SK-N-MC (cell line): ENCODE data around the gene SPACA7.

Experiments used
- EZH2 ChIP-seq: fragments of 200-600 bp; sonication (generic); IDR thresholded peaks from one replicate; pipeline ENCODE4 v1.6.1; 2017; ENCODE audit warnings: antibody characterized with exemption
- POLR2AphosphoS5 ChIP-seq: IDR thresholded peaks from 2 replicates; pipeline ENCODE4 v1.6.1; 2012; ENCODE audit warnings: mild to moderate bottlenecking, low read depth, low read length, borderline replicate concordance

- TF ChIP-seq POLR2AphosphoS5 (no peak), EZH2 (peak; percentile 41)
Measured at GRCh38 chr13:112342841-112343361, 33.3 kb upstream of the SPACA7 start.
